ENCODE data around the gene ABHD1. TPM values are rescaled to one million over a fixed set of nuclear protein-coding genes. Genes with fewer than 3 reads are reported as not detected.
A peak's percentile ranks its signal among the peaks of the same experiment; 100 is the strongest.
"Not testable (repeated sequence)": the region's sequence is repeated elsewhere in the genome, so short reads cannot be mapped to it uniquely, and the experiment has no call there.

Gene ABHD1
- total RNA-seq, result under 1 TPM; 0.21 to 0.29 TPM

DNA sequence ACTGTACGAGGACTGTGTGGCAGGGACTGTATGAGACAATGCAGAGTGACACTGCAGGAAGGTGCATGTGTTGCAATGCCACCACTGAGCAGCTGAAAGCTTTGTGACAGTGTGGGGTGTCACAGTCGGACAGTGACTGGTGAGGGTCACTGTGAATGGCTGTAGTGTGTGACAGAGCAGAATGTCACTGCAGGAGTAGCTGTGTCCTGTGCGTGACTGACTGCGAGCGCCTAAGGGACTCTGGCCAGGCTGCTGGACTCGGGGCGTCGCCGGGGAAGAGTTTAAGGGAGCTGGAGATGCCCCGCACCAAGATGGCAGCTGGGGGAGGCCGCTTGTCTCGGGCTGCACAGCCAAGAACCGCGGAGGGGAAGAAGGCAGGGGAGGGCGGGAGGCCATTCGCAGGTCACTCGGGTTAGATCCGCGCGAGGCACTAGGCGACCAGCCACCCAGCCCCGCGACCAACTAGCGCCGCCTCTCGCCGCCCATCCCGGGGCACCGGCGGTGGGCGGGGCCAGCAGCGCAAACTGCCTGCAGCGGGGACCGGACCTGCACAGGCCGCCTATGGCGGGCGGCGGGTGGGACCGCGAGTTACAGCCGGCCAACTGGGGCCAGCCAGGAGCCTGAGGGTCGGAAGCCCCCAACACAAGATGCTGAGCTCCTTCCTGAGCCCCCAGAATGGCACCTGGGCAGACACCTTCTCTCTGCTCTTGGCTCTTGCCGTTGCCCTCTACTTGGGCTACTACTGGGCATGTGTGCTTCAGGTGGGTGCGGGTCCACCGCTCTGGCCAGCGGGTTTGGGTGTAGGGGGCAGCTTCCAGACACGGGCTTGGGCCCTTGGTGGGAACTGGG, at the start of gene ABHD1:
ABHD1 (plus strand) TSS at position 514 of the 849 bp plus-strand sequence; CDS start at position 648, 134 bp downstream.
- peak within 1 kb of the TSS; percentile 41 for H3K27ac Mint-ChIP-seq
- peaks cover 29% of the 10 kb centered on the region for H3K27me3 Mint-ChIP-seq
- no peaks in the 10 kb centered on the region for H3K9me3 Mint-ChIP-seq (ENCODE audit: low read depth)
- H3K4me3 Mint-ChIP-seq, result peak within 1 kb of the TSS; percentile 79
- CTCF ChIA-PET, result interaction anchor here (0.7 to 3.4 kb wide), 11 partner anchors 10 to 180 kb away, joined by 3 to 32 read pairs (median 3); partner anchors contain the start of genes KHK and PREB
- ATAC-seq, result peak; percentile 92
- DNase-seq, result peak; percentile 64
- no peaks in the 10 kb centered on the region for H3K36me3 Mint-ChIP-seq
- peaks cover 16% of the 10 kb centered on the region for H3K4me1 Mint-ChIP-seq

DNA sequence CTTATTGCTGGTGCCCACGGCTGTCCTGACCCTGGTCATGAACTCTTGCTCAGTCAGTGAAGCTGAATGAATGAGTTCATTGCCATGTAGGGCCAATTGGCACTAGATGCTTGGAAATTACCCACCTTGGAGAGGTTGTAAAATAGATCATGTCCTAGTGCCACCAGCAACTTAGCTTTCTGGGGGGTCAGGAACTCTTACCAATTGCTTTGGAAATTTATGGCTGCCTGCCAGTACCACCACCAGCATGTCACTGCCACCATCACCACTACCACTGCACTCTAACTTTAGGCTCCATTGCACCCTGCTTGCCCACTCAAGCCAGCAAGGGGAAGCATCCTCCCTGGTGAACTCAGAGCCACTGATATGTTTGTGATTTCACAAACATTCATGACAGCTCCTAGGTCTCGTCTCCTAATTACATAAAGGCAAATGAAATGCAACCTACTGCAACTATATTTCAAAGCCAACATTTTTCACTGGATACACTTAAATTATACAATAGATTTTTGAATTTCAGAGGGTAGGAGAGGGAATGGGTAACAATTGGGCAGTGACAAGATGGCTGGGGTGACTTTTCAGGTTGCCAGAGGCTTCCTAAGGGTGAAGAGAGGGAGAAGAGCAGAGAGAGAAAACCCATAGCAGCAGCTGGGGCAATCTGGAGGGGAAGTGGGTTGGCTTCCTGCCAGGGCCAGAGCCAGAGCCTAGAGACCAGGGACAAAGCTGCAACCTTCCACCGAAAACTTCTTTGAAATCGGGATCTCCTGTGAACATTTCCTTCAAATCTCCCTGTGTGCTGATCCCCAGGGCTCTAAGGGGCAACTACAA, 48.7 kb upstream of the ABHD1 start:
- ATAC-seq (no peak), DNase-seq (peak; percentile 70)
- Mint-ChIP-seq H3K4me3 (peak overlapping the region; percentile 3), H3K9me3 (ENCODE audit: low read depth) (no peaks in the 10 kb centered on the region), H3K27ac (peak overlapping the region; percentile 80), H3K4me1 (peaks cover 54% of the 10 kb centered on the region), H3K27me3 (no peaks in the 10 kb centered on the region), H3K36me3 (peaks cover under 1% of the 10 kb centered on the region)
- CTCF ChIA-PET, result interaction anchor here (1.0 to 5.9 kb wide), 4 partner anchors 8 to 229 kb away, joined by 3 to 45 read pairs (median 20); partner anchors contain the start of genes AGBL5 and KHK

DNA sequence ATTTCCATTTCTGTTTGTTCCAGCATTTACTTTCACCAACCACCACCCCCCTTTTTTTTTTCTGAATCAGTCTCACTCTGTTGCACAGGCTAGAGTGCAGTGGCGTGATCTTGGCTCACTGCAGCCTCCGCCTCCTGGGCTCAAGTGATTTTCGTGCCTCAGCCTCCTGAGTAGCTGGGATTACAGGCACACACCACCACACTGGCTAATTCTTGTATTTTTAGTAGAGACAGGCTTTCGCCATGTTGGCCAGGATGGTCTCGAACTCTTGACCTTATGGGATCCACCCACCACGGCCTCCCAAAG, 48.1 kb upstream of the ABHD1 start:
- not testable (repeated sequence) for ATAC-seq; H3K9me3 Mint-ChIP-seq (ENCODE audit: low read depth); DNase-seq; H3K27me3 Mint-ChIP-seq; H3K36me3 Mint-ChIP-seq
- Mint-ChIP-seq H3K4me3 (peak overlapping the region; percentile 3), H3K27ac (peak overlapping the region; percentile 80), H3K4me1 (peaks cover 52% of the 10 kb centered on the region)
- CTCF ChIA-PET, result interaction anchor here (5.0 to 5.9 kb wide), 2 partner anchors 11 to 25 kb away, joined by 37 to 45 read pairs; partner anchors contain the start of genes AGBL5 and KHK

DNA sequence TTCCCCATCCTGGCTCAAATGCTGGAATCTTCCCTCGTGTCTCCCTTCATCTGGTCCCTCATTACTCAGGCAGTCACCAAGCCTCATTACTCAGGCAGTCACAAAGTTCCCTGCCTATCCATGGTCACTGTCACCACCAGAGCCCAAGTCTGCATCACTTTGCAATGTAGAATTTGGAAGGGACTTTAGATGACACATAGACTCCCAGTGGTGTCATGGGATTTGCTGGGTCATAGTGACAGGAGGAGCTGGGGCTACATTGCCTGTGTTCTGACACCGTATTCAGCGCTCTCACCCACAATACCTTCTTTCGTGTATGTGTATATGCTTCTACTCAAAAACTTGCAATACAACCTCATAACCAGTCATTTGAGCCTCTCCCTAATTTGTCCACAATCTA, 47.3 kb upstream of the ABHD1 start:
- CTCF ChIA-PET, result interaction anchor here (1.6 to 5.0 kb wide), 2 partner anchors 10 to 26 kb away, joined by 3 to 37 read pairs; partner anchors contain the start of genes AGBL5 and KHK
- no peaks in the 10 kb centered on the region for H3K9me3 Mint-ChIP-seq (ENCODE audit: low read depth)
- no peaks in the 10 kb centered on the region for H3K27me3 Mint-ChIP-seq
- no peak overlapping the region for H3K4me3 Mint-ChIP-seq
- H3K27ac Mint-ChIP-seq, result peak overlapping the region; percentile 71
- peaks cover 52% of the 10 kb centered on the region for H3K4me1 Mint-ChIP-seq
- no peak for DNase-seq
- ATAC-seq, result no peak
- no peaks in the 10 kb centered on the region for H3K36me3 Mint-ChIP-seq

DNA sequence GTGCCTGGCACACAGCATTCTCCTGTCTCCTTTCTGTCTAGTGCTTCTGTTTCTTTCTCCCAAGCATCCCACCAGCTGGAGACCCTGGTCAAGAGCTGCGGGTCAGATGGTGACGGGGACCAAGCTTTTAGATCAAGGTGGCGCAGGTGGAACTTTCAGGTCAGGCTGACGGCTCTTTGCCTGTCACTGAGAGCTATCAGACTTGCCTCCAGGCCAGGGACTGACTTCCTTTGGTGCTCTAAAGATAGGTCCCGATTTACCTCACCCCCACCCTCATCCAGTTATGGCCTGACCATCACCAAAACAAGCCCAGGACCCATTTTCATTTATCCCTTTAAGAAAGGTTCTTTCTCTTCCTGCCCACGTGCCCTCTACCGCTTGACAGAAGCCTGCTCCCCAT, 46.4 kb upstream of the ABHD1 start:
- DNase-seq (no peak), ATAC-seq (no peak)
- H3K9me3 Mint-ChIP-seq (ENCODE audit: low read depth), result no peaks in the 10 kb centered on the region
- peaks cover 56% of the 10 kb centered on the region for H3K4me1 Mint-ChIP-seq
- no peaks in the 10 kb centered on the region for H3K27me3 Mint-ChIP-seq
- H3K4me3 Mint-ChIP-seq, result no peak overlapping the region
- CTCF ChIA-PET, result interaction anchor here (0.6 to 5.0 kb wide), 3 partner anchors 9 to 115 kb away, joined by 3 to 37 read pairs (median 3); partner anchors contain the start of genes AGBL5 and KHK
- H3K36me3 Mint-ChIP-seq, result no peaks in the 10 kb centered on the region
- H3K27ac Mint-ChIP-seq, result no peak overlapping the region

DNA sequence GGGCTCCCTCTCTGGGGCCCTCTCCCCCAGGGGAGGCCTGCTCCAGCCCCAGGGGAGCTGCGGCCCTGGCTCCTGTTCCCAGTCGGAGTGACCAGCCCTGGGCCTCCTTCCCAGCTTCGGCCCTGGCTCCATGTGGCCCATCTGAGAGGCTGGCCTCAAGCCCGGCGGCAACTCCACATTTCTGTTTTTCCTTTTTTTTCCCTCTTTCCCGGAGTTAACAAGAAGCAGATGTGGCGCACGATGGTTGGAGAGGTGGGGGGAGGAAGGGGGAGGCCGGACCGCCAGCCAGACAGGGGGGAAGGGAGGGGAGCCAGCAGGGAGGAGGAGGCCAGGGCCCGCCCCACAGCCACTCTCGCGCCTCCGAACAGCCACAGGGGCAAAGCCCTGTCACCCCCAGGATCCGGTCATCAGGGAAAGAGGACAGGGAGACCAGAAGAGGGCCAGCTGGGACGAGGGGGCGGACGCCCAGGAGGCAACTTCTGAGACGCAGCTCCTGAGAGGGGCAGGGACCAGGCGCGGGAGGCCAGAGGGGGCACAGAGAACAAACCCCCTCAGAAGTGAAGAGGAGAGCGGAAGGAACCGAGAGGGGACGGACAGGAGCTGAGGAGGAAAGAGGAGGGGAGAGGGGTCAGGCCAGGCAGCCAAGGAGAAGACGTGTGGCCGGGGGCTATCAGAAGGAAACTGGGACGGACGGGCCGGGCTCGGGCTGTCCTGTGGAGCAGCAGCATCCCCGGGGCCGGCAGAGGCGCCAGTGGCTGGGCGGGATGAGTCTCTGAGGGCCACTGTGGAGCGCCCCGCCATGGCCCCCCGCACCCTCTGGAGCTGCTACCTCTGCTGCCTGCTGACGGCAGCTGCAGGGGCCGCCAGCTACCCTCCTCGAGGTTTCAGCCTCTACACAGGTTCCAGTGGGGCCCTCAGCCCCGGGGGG, 45.1 kb upstream of the ABHD1 start, which contains the start of gene EMILIN1:
EMILIN1 (plus strand) TSS at position 349 of the 928 bp plus-strand sequence; CDS start at position 800, 451 bp downstream.
- CTCF ChIA-PET, result no interaction called here
- DNase-seq, result no peak
- Mint-ChIP-seq H3K4me1 (peaks cover 45% of the 10 kb centered on the region), H3K4me3 (no peak within 1 kb of the TSS), H3K9me3 (ENCODE audit: low read depth) (no peaks in the 10 kb centered on the region), H3K27ac (no peak within 1 kb of the TSS), H3K36me3 (no peaks in the 10 kb centered on the region), H3K27me3 (no peaks in the 10 kb centered on the region)
- ATAC-seq, result no peak

DNA sequence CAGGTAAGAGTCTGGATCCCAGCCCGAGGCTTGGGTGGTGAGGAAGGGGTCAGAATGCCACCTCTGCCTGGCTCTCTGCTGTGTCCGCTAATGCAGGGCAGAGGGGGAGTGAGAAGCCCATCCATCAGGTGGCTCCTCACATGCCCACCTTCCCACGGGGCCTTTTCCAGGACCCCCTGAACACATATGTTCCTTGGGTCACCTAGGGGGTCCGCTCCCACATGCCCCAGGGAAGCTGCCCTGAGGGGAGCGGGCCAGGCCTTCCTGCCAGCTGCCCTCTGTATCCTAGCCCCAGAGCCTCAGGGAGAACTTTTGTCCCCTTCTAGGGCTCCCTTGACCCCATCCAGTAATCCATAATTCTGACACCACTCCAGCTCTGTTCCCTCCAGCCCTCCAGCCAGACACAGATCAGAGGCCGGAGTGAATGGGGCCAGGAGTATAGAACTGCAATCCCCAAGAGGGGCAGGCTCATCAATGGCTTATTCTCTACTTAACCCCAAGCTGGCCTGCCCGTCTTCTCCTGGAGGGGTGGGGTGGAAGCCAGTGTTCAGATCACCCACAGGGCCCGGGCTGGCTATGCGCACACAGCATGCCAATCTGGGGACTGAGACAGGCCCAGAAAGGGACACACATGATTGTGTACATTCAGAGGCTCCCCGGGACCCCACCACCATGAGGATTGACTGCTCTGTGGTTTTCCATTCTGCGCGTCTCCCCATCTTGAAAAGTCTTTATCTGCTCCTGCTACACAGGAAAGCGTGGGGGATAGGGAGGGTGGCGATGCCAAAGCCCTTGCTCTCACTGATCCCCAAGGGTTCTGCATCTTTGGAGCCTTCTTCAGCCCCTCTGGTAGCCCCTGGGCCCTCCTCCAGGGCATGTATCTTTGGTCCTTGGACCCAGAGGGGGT, 44.1 kb upstream of the ABHD1 start:
- Mint-ChIP-seq H3K27me3 (no peaks in the 10 kb centered on the region), H3K36me3 (no peaks in the 10 kb centered on the region), H3K9me3 (ENCODE audit: low read depth) (no peaks in the 10 kb centered on the region), H3K27ac (peak overlapping the region; percentile 42), H3K4me1 (peaks cover 41% of the 10 kb centered on the region), H3K4me3 (no peak overlapping the region)
- no peak for ATAC-seq
- CTCF ChIA-PET, result interaction anchor here (1.7 kb wide), 1 partner anchor 29 kb away, joined by 8 read pairs; no protein-coding TSS in a partner anchor
- DNase-seq, result no peak

DNA sequence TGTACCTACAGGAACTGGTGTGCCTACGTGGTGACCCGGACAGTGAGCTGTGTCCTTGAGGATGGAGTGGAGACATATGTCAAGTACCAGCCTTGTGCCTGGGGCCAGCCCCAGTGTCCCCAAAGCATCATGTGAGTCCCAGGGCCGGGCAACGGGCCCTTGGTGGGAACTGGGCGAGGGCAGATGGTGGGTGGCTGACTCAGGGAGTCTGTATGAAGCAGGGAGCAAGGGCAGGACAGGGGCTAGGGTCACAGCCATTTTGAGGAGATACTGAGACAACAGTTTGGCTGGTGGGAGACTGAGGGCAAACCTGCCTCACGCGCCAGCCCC, 43.5 kb upstream of the ABHD1 start:
- H3K9me3 Mint-ChIP-seq (ENCODE audit: low read depth), result no peaks in the 10 kb centered on the region
- peak overlapping the region; percentile 42 for H3K27ac Mint-ChIP-seq
- ATAC-seq (no peak), DNase-seq (no peak)
- no peak overlapping the region for H3K4me3 Mint-ChIP-seq
- no peaks in the 10 kb centered on the region for H3K36me3 Mint-ChIP-seq
- peaks cover 39% of the 10 kb centered on the region for H3K4me1 Mint-ChIP-seq
- CTCF ChIA-PET, result interaction anchor here (1.3 to 2.3 kb wide), 3 partner anchors 9 to 30 kb away, joined by 4 to 12 read pairs (median 8); partner anchors contain the start of gene OST4
- no peaks in the 10 kb centered on the region for H3K27me3 Mint-ChIP-seq

DNA sequence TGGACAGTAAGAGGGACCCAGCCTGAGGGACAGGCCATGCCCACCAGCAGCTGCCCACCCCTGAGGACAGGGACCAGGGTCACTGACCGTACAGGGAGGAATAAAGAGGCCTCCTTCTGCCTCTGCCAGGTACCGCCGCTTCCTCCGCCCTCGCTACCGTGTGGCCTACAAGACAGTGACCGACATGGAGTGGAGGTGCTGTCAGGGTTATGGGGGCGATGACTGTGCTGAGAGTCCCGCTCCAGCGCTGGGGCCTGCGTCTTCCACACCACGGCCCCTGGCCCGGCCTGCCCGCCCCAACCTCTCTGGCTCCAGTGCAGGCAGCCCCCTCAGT, 43.0 kb upstream of the ABHD1 start:
- peak overlapping the region; percentile 95 for H3K27ac Mint-ChIP-seq
- CTCF ChIA-PET, result interaction anchor here (1.3 to 2.3 kb wide), 4 partner anchors 9 to 119 kb away, joined by 4 to 12 read pairs (median 8); partner anchors contain the start of gene OST4
- H3K4me3 Mint-ChIP-seq, result no peak overlapping the region
- no peaks in the 10 kb centered on the region for H3K27me3 Mint-ChIP-seq
- ATAC-seq, result no peak
- peaks cover 39% of the 10 kb centered on the region for H3K4me1 Mint-ChIP-seq
- no peaks in the 10 kb centered on the region for H3K36me3 Mint-ChIP-seq
- H3K9me3 Mint-ChIP-seq (ENCODE audit: low read depth), result no peaks in the 10 kb centered on the region
- DNase-seq, result no peak

DNA sequence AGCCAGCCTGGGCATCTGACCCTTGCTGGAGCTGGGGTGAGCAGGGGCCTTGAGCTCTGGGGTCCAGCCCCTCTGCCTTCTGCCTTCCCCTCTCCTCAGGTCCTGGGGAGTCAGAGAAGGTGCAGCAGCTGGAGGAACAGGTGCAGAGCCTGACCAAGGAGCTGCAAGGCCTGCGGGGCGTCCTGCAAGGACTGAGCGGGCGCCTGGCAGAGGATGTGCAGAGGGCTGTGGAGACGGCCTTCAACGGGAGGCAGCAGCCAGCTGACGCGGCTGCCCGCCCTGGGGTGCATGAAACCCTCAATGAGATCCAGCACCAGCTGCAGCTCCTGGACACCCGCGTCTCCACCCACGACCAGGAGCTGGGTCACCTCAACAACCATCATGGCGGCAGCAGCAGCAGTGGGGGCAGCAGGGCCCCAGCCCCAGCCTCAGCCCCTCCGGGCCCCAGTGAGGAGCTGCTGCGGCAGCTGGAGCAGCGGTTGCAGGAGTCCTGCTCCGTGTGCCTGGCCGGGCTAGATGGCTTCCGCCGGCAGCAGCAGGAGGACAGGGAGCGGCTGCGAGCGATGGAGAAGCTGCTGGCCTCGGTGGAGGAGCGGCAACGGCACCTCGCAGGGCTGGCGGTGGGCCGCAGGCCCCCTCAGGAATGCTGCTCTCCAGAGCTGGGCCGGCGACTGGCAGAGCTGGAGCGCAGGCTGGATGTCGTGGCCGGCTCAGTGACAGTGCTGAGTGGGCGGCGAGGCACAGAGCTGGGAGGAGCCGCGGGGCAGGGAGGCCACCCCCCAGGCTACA, 41.4 kb upstream of the ABHD1 start:
- H3K4me1 Mint-ChIP-seq, result peaks cover 34% of the 10 kb centered on the region
- no peak for DNase-seq
- H3K27me3 Mint-ChIP-seq, result no peaks in the 10 kb centered on the region
- no peaks in the 10 kb centered on the region for H3K36me3 Mint-ChIP-seq
- CTCF ChIA-PET, result interaction anchor here (0.8 to 2.3 kb wide), 7 partner anchors 8 to 221 kb away, joined by 3 to 14 read pairs (median 5); partner anchors contain the start of genes AGBL5 and OST4
- ATAC-seq, result no peak
- no peaks in the 10 kb centered on the region for H3K9me3 Mint-ChIP-seq (ENCODE audit: low read depth)
- H3K4me3 Mint-ChIP-seq, result peak overlapping the region; percentile 55
- peak overlapping the region; percentile 95 for H3K27ac Mint-ChIP-seq

DNA sequence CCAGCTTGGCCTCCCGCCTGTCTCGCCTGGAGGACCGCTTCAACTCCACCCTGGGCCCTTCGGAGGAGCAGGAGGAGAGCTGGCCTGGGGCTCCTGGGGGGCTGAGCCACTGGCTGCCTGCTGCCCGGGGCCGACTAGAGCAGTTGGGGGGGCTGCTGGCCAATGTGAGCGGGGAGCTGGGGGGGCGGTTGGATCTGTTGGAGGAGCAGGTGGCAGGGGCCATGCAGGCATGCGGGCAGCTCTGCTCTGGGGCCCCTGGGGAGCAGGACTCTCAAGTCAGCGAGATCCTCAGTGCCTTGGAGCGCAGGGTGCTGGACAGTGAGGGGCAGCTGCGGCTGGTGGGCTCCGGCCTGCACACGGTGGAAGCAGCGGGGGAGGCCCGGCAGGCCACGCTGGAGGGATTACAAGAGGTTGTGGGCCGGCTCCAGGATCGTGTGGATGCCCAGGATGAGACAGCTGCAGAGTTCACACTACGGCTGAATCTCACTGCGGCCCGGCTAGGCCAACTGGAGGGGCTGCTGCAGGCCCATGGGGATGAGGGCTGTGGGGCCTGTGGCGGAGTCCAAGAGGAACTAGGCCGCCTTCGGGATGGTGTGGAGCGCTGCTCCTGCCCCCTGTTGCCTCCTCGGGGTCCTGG, 40.7 kb upstream of the ABHD1 start:
- Mint-ChIP-seq H3K4me3 (no peak overlapping the region), H3K4me1 (peaks cover 38% of the 10 kb centered on the region), H3K9me3 (ENCODE audit: low read depth) (no peaks in the 10 kb centered on the region), H3K27ac (peak overlapping the region; percentile 5), H3K27me3 (no peaks in the 10 kb centered on the region), H3K36me3 (no peaks in the 10 kb centered on the region)
- no peak for ATAC-seq
- CTCF ChIA-PET, result interaction anchor here (0.8 to 5.3 kb wide), 7 partner anchors 9 to 197 kb away, joined by 3 to 40 read pairs (median 3); partner anchors contain the start of genes AGBL5 and OST4
- no peak for DNase-seq
